H1 (cell line): ENCODE measurements around the gene ACTG1. TPM values are rescaled to one million over a fixed set of nuclear protein-coding genes. Genes with fewer than 3 reads are reported as not detected.

ENCODE experiments used
- CHD7 ChIP-seq: fragments of 300-600 bp; sonication (generic); IDR thresholded peaks from 2 replicates; pipeline ENCODE4 v1.7.1; 2012; ENCODE audit warnings: low read length, moderate library complexity, mild to moderate bottlenecking, inconsistent platforms; ENCODE audit not compliant: insufficient replicate concordance
- FOSL1 ChIP-seq: IDR thresholded peaks from 2 replicates; pipeline ENCODE4 v1.6.1; 2011; ENCODE audit warnings: mild to moderate bottlenecking, low read depth, low read length, moderate library complexity; ENCODE audit not compliant: insufficient read depth
- KDM1A ChIP-seq: fragments of 200-600, 300-600 bp; sonication (generic); IDR thresholded peaks from 2 replicates; pipeline ENCODE4 v1.7.1; 2016; ENCODE audit warnings: mild to moderate bottlenecking, low read length, borderline replicate concordance
- SP1 ChIP-seq: IDR thresholded peaks from 2 replicates; pipeline ENCODE4 v1.6.1; 2011; ENCODE audit warnings: low read depth, low read length
- SRF ChIP-seq: IDR thresholded peaks from 2 replicates; pipeline ENCODE4 v1.6.1; 2011; ENCODE audit warnings: mild to moderate bottlenecking, low read depth, low read length, moderate library complexity
- SUZ12 ChIP-seq: fragments of 200-600 bp; sonication (generic); IDR thresholded peaks from 2 replicates; pipeline ENCODE4 v1.6.1; 2012; ENCODE audit warnings: mild to moderate bottlenecking, inconsistent platforms, low read length, moderate library complexity, mixed read lengths
- polyA plus RNA-seq, 7 experiments: library from polyadenylated mRNA; depleted of rRNA in 3 of 7; stranded (reverse) in 5 of 7; unstranded in 2 of 7; fragments of >200 nt in 5 of 7; fragments of 200-250 nt in 2 of 7; gene quantifications; 1 replicate in 5 of 7; 2 replicates in 1 of 7; 4 replicates in 1 of 7; pipeline versions ENCODE4 v1.2.1 to v1.2.3, GENCODE V29; 2011 to 2013; ENCODE audit warnings: missing spikeins in 2 of 7, mixed read lengths in 2 of 7
- total RNA-seq: library from RNA; stranded (reverse); fragmentation: NEBNext Ultra II Directional; extraction: Animal tissue kit (Norgen Biotek cat#: 25700); gene quantifications from 2 replicates; pipeline ENCODE4 v1.2.1, GENCODE V29; 2021
- TF ChIP-seq, protein P1 (sequence below): IDR thresholded peaks from 2 replicates; pipeline ENCODE4 v1.6.1; 2012; ENCODE audit warnings: low read length, inconsistent platforms

The ACTG1 gene
- total and polyA plus RNA-seq, 2 of the 8 experiments (the other 6 are each of a cell fraction or from before 2014, with no cell fraction given), result 3,535 to 5,010 TPM

DNA sequence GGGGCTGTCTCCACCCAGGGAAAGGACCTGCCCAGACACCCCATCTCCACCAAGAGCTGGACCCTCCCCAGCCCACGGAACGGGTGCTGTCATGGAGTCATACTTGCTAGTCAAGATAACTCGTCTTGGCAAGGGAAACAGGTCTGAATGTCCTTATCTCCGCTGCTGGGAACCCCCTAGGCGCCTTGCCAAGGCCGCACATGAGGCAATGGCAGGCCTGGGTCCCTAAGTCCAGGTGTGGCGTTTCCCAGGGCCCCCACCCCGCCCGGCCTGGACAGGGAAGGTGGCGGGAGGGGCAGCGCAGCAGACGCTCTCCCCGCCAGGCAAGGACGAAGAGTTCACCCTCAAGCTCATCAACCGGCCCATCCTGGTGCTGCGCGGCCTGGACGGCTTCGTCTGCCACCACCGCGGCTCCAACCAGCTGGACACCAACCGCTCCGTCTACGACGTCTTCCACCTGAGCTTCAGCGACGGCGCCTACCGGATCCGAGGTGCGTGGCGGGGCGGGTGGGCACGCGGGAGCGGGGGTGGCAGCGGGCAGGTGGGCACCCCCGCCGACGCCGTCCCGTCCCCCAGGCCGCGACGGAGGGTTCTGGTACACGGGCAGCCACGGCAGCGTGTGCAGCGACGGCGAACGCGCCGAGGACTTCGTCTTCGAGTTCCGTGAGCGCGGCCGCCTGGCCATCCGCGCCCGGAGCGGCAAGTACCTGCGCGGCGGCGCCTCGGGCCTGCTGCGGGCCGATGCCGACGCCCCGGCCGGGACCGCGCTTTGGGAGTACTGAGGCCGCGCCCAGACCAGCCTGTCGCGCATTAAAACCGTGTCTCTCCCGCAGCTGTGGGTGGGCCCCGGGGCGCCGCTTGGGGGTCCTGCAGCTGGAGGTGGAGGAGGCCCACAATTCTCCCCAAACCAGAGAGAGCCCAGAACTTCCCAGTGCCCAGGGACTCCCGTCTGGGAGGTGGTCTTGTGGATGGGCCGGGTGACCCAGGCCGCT lies 24.0 kb upstream of the ACTG1 start (continued):
- TF ChIP-seq CHD7 (no peak), SRF (no peak), FOSL1 (no peak), SP1 (no peak), SUZ12 (peak; percentile 48), KDM1A (no peak)
- TF ChIP-seq, protein P1, sequence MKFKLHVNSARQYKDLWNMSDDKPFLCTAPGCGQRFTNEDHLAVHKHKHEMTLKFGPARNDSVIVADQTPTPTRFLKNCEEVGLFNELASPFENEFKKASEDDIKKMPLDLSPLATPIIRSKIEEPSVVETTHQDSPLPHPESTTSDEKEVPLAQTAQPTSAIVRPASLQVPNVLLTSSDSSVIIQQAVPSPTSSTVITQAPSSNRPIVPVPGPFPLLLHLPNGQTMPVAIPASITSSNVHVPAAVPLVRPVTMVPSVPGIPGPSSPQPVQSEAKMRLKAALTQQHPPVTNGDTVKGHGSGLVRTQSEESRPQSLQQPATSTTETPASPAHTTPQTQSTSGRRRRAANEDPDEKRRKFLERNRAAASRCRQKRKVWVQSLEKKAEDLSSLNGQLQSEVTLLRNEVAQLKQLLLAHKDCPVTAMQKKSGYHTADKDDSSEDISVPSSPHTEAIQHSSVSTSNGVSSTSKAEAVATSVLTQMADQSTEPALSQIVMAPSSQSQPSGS, result no peak
